Activated naive CD4-positive, alpha-beta T cell treated with anti-CD3 and anti-CD28 coated beads for 36 hours (primary cell): ENCODE data around the gene THADA. TPM values are rescaled to one million over a fixed set of nuclear protein-coding genes. Genes with fewer than 3 reads are reported as not detected.

ENCODE experiments used
- CTCF ChIA-PET: fragments of 350-600 bp; sonication (Branson Sonifier 250); formaldehyde crosslinking; loops from one replicate; lab custom pipeline; 2021; ENCODE audit warnings: antibody characterized with exemption; lab: Charles Lee
- DNase-seq: peaks from one replicate; pipeline ENCODE4 v3.0.0-alpha.2; 2020
- H3K27ac Mint-ChIP-seq: one replicate; pipeline ENCODE4 v1.8.0; 2021; ENCODE audit warnings: mild to moderate bottlenecking, mixed read lengths
- H3K27me3 Mint-ChIP-seq: one replicate; pipeline ENCODE4 v1.8.0; 2021; ENCODE audit warnings: low read depth, mixed read lengths
- H3K36me3 Mint-ChIP-seq: one replicate; pipeline ENCODE4 v1.8.0; 2021; ENCODE audit warnings: low read depth, mixed read lengths
- H3K4me1 Mint-ChIP-seq: one replicate; pipeline ENCODE4 v1.8.0; 2021; ENCODE audit warnings: low read depth, mixed read lengths
- H3K4me3 Mint-ChIP-seq: one replicate; pipeline ENCODE4 v1.8.0; 2021; ENCODE audit warnings: mild to moderate bottlenecking, moderate library complexity, mixed read lengths
- H3K9me3 Mint-ChIP-seq: one replicate; pipeline ENCODE4 v1.8.0; 2021; ENCODE audit warnings: mixed read lengths
- intact Hi-C: fragments of 100-400 bp; cut with micrococcal nuclease; formaldehyde crosslinking; loops from one replicate; pipeline ENCODE4 v1.15.1; 2023
- total RNA-seq, 2 experiments: library from RNA; stranded (reverse); gene quantifications; one replicate each; pipeline ENCODE4 v1.2.3, GENCODE V29; 2021

THADA gene
- total RNA-seq, 2 experiments from 2014 or later = 28.6 to 31.5 TPM

DNA sequence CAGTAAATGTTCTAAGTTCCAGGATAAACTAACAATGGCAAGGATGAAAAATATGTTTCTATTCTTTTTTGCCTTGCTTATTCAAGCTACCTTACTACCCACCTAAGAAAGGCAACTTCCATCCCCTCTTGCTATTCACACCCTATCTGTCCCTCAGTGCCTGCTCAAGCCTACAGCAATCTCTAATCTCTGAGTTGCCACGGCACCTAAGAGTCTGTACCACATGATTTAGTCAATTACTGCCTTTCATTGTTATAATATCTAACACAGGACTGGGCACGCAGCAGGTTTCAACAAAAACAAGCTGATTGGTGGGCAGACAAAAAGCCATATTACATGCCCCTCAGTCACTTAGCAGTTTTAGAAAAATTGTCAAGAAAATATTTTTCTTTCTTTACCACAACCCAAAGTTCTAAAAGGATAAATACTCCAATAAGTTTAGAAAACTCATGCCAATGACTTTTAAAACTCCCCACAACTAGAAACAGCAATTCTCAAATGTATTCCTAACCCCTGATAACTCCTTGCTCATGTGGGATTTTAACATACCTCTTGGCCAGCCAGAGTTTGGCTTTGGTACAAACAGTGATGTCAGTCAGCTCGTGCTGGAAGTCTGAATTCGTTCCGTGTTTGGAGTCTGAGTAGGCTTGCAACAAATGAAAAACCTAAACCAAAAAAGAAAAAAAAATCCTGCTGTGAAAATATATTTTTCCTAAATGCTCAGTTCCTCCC lies 252.1 kb downstream of the THADA start:
- CTCF ChIA-PET = no interaction called here
- intact Hi-C loops = no loop called here
- DNase-seq = no peak
- no peak overlapping the region for H3K27ac Mint-ChIP-seq
- H3K27me3 Mint-ChIP-seq = no peaks in the 10 kb centered on the region
- no peak overlapping the region for H3K4me3 Mint-ChIP-seq
- no peaks in the 10 kb centered on the region for H3K4me1 Mint-ChIP-seq
- H3K36me3 Mint-ChIP-seq = peaks cover 16% of the 10 kb centered on the region
- H3K9me3 Mint-ChIP-seq = no peaks in the 10 kb centered on the region

DNA sequence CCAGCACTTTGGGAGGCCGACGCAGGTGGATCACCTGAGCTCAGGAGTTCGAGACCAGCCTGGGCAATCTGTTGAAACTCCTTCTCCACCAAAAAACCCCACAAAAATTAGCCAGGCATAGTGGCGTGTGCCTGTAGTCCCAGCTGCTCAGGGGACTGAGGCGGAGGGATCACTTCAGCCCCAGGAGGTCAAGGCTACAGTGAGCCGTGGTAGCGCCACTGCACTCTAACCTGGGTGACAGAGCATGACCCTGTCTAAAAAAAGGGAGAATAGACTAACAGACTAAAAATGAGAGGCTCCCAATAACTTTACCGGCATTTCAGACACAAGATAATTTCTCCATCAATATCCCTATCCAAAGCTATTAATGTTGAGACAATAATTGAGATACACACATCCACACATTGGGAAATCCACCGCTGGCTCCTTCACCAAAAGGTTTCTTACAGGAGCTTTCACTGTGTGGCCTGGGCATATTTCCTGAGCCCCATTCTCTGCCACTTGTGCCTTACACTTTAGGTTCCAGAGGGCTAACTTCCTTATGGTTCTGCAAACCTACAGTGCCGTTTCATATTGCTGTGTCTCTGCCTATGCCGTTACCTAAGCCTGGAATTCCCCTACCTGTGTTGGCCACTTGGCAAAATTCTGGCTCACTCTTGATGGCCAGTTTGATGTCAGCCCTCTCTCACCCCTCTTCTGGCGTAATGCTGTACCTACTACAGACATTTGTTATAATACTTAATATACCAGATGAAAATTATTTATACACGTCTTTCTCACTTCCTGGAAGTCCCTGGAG lies 253.7 kb downstream of the THADA start:
- H3K36me3 Mint-ChIP-seq = peaks cover 21% of the 10 kb centered on the region
- H3K27ac Mint-ChIP-seq = no peak overlapping the region
- no peaks in the 10 kb centered on the region for H3K9me3 Mint-ChIP-seq
- no peak overlapping the region for H3K4me3 Mint-ChIP-seq
- intact Hi-C loops = no loop called here
- CTCF ChIA-PET = interaction anchor here (0.5 to 0.7 kb wide), 2 partner anchors 117 to 353 kb away, joined by 3 read pairs; no protein-coding TSS in a partner anchor
- no peaks in the 10 kb centered on the region for H3K27me3 Mint-ChIP-seq
- no peak for DNase-seq
- no peaks in the 10 kb centered on the region for H3K4me1 Mint-ChIP-seq

DNA sequence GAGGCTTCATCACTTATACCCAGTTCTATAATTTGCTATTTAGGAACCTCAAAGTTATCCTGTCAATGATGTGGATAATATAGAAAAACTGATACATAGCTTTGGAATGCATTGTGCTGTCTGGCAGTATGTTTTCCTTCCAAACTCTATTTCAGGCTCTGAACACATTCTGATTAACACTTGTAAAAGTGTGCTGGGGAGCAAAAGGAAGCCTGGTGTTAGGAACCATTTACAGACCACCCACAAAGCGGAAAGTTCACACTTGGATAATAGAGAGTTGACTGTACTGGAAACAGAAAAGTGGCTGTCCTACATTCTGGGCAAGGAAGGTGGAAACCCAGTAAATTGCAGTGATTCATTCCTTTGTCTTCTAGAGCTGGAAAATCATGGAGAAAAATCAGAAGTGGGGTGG lies 254.9 kb downstream of the THADA start:
- CTCF ChIA-PET = interaction anchor here (0.6 to 1.2 kb wide), 2 partner anchors 13 to 453 kb away, joined by 3 read pairs; no protein-coding TSS in a partner anchor
- no peaks in the 10 kb centered on the region for H3K9me3 Mint-ChIP-seq

DNA sequence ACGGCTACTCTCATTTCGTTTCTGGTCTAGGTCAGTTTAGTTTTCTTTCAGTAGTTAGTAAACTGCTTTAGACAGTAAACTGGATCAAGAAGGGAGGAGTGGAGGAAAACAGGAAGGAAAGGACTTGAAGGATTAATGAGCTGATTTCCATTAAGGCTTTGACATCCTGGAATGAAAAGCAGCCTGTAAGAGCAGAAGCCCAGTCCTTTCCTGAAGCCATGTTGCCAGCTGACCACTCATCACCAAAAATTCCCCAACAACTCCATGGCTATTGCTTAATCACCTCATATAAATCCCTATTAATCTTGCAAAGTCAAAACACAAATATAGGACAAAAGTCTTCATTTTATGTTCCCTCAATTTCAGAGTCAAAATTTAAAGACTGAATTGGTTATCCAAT lies 255.8 kb downstream of the THADA start:
- no peak overlapping the region for H3K27ac Mint-ChIP-seq
- no peaks in the 10 kb centered on the region for H3K9me3 Mint-ChIP-seq
- intact Hi-C loops = no loop called here
- H3K4me1 Mint-ChIP-seq = no peaks in the 10 kb centered on the region
- H3K27me3 Mint-ChIP-seq = no peaks in the 10 kb centered on the region
- peaks cover 27% of the 10 kb centered on the region for H3K36me3 Mint-ChIP-seq
- CTCF ChIA-PET = interaction anchor here (1.2 kb wide), 1 partner anchor 12 kb away, joined by 3 read pairs; no protein-coding TSS in a partner anchor
- no peak overlapping the region for H3K4me3 Mint-ChIP-seq
- no peak for DNase-seq

More for the DNA sequence above, 254.9 kb downstream of the THADA start:
- intact Hi-C loops = no loop called here
- peaks cover 23% of the 10 kb centered on the region for H3K36me3 Mint-ChIP-seq
- no peak overlapping the region for H3K4me3 Mint-ChIP-seq
- H3K27ac Mint-ChIP-seq = no peak overlapping the region
- H3K4me1 Mint-ChIP-seq = no peaks in the 10 kb centered on the region
- DNase-seq = no peak
- no peaks in the 10 kb centered on the region for H3K27me3 Mint-ChIP-seq

DNA sequence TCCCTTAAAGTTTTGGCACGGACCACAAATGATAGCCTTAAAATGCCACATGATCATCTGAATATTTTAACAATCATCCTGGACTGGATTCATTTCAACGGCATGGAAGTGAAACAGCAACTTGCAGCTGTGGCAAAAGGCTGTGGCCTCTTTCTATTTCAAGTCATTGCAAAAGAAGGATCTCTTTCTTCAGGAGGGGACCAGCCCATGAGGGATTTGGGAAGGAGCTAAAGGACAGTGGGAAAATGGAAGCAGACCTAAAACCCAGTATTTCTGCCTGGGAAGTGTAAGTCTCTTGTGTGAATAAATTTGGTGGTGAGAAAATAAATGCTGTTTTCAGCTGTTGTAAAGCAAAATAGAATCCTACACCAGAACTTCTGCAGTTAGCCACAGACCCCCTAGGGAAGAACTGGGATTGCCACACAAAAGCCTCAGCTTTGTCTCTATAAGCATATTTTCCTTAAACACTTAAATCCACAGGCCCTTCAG lies 262.1 kb downstream of the THADA start:
- Mint-ChIP-seq H3K4me3 (no peak overlapping the region), H3K27ac (no peak overlapping the region), H3K36me3 (peaks cover 26% of the 10 kb centered on the region), H3K27me3 (no peaks in the 10 kb centered on the region), H3K9me3 (no peaks in the 10 kb centered on the region), H3K4me1 (no peaks in the 10 kb centered on the region)
- no peak for DNase-seq
- CTCF ChIA-PET = no interaction called here
- intact Hi-C loops = no loop called here

DNA sequence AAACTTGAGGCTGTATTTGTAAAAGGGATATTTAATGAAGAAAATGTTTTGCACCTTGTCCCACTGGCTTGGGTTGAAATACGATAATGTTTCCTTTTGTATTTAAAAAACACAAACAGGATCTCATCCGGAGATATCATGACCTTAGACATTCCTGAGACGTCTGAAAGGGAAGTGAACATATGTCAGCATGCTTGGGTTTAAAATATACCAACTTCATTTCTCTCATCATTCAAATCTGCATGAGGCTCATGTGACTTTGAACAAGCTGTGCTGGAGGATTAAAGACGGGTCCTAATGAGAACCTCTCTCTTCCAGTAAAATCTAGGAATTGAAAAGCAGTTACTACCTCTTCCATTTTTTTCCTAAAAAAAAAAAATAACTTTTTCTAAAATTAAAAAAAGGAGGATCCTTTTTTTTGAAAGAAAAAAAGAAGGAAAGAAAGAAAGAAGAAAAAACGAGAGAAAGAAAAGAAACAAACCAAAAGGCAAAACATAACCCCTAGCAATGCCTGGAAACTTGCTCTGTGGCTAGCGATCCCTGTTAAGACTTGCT lies 262.7 kb downstream of the THADA start:
- Mint-ChIP-seq H3K4me1 (no peaks in the 10 kb centered on the region), H3K27ac (no peak overlapping the region), H3K4me3 (no peak overlapping the region), H3K9me3 (no peaks in the 10 kb centered on the region), H3K27me3 (no peaks in the 10 kb centered on the region), H3K36me3 (peaks cover 22% of the 10 kb centered on the region)
- DNase-seq = no peak
- intact Hi-C loops = no loop called here
- CTCF ChIA-PET = no interaction called here

DNA sequence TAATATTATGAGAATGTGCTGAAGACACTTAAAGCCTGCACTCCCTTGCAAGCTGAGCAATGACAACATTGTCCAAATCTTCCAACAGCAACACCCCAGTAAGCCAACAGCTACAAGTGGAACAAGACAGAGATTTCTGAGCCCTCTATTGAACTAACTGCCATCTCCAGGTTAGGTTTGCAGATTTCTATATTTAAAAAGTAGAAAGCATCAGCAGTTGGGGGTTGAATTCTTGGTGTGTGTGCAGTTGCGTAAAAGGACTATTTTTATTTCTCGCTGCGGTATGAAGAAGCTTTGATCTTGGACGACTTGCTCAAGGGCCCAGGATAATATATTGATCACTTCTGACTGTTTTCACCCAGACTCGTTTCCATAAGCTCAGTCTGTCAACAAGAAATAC lies 263.2 kb downstream of the THADA start:
- DNase-seq = no peak
- Mint-ChIP-seq H3K27me3 (no peaks in the 10 kb centered on the region), H3K36me3 (peaks cover 21% of the 10 kb centered on the region), H3K9me3 (no peaks in the 10 kb centered on the region), H3K4me1 (no peaks in the 10 kb centered on the region), H3K27ac (no peak overlapping the region), H3K4me3 (no peak overlapping the region)
- intact Hi-C loops = no loop called here
- CTCF ChIA-PET = interaction anchor here (1.1 kb wide), 1 partner anchor 300 kb away, joined by 3 read pairs; no protein-coding TSS in a partner anchor

DNA sequence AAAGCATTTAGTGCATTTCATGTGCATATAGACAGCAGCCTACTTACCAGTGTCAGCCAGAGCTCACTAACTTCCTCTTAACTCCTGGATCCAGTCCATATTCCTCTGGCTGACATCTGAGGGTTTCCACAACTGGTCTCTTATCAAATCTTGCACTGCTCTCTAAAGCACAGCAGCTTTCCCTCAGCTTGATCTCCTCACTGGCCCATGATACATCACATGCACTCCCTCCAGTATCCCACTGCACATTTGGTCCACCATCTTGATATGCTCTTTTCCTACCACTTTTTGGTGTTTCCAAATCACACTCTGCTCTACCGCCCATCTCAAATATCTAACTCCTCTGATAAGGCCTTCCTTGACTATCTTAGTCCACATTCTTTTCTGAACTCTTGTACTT lies 264.4 kb downstream of the THADA start:
- H3K27ac Mint-ChIP-seq = no peak overlapping the region

DNA sequence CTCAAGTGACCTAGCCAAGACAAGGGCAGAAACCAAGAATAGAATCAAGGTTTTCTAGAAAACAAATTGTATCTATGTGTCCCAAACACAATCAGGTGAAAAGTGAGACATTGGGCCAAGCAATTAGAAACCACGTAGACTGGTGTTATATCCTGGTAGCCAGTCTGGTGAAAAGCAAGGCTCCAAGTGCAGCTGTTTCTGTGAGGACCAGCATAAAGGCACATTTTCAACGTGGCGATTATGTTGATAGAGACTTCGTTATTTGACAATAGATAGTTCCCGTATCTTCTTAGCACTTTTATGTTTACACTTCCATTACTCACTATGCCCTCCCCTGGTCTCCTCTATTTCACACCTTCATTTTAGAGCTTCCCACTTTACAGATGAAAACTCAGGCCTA lies 266.2 kb downstream of the THADA start:
- CTCF ChIA-PET = no interaction called here
- no peaks in the 10 kb centered on the region for H3K9me3 Mint-ChIP-seq
- intact Hi-C loops = no loop called here

More for the DNA sequence above, 264.4 kb downstream of the THADA start:
- DNase-seq = no peak
- no peaks in the 10 kb centered on the region for H3K4me1 Mint-ChIP-seq
- H3K4me3 Mint-ChIP-seq = no peak overlapping the region
- peaks cover 21% of the 10 kb centered on the region for H3K36me3 Mint-ChIP-seq
- no peaks in the 10 kb centered on the region for H3K9me3 Mint-ChIP-seq
- no peaks in the 10 kb centered on the region for H3K27me3 Mint-ChIP-seq
- intact Hi-C loops = no loop called here
- CTCF ChIA-PET = interaction anchor here (1.1 kb wide), 1 partner anchor 299 kb away, joined by 3 read pairs; no protein-coding TSS in a partner anchor

DNA sequence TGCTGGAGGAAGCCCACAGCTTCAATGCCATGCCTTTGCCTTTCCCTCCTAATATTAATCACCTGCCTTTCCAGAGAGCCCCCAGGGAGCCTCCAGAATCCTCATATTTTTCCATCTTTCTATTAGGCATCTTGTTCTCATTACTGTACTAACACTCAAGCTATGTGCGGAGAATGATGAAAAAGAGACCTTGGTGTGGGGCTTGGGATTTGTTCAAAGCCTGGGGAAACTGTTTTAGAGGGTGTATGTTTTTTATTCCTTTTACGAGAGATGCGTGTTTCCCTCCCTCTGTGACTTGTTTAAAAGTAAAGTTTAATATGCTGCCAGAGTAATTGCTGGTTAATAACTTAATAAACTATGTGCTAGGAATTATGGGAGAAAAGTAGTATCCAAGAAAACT lies 267.0 kb downstream of the THADA start:
- no peak overlapping the region for H3K4me3 Mint-ChIP-seq
- H3K27me3 Mint-ChIP-seq = no peaks in the 10 kb centered on the region
- CTCF ChIA-PET = interaction anchor here (1.2 kb wide), 1 partner anchor 11 kb away, joined by 3 read pairs; no protein-coding TSS in a partner anchor
- intact Hi-C loops = no loop called here
- no peak for DNase-seq
- H3K9me3 Mint-ChIP-seq = no peaks in the 10 kb centered on the region
- H3K36me3 Mint-ChIP-seq = peaks cover 18% of the 10 kb centered on the region
- no peaks in the 10 kb centered on the region for H3K4me1 Mint-ChIP-seq
- H3K27ac Mint-ChIP-seq = no peak overlapping the region

More for the DNA sequence above, 266.2 kb downstream of the THADA start:
- DNase-seq = no peak
- Mint-ChIP-seq H3K27ac (no peak overlapping the region), H3K36me3 (peaks cover 21% of the 10 kb centered on the region), H3K4me1 (no peaks in the 10 kb centered on the region), H3K4me3 (no peak overlapping the region), H3K27me3 (no peaks in the 10 kb centered on the region)

DNA sequence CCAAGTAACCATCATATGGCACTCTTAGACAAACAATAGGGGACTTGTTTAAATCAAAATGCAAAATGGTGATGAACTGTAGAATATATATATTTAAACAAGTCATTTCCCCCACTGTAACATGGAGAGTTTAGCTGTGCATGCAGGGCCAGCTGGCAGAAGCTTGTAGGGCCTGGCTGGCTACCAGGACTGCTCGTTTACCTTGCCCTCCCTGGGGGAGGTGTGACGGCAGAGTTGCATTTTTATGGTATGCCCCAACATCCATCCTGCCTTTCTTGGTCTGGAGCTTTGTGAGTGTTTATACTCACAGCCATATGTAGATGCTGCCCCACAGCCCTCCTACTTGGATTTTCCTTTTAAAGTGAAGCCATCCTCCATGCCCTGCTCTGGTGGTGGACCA lies 267.7 kb downstream of the THADA start:
- H3K27me3 Mint-ChIP-seq = no peaks in the 10 kb centered on the region
- no peak for DNase-seq
- intact Hi-C loops = no loop called here
- CTCF ChIA-PET = interaction anchor here (1.2 kb wide), 1 partner anchor 12 kb away, joined by 3 read pairs; no protein-coding TSS in a partner anchor
- H3K4me3 Mint-ChIP-seq = no peak overlapping the region
- H3K9me3 Mint-ChIP-seq = no peaks in the 10 kb centered on the region
- no peak overlapping the region for H3K27ac Mint-ChIP-seq
- H3K4me1 Mint-ChIP-seq = no peaks in the 10 kb centered on the region
- peaks cover 20% of the 10 kb centered on the region for H3K36me3 Mint-ChIP-seq

DNA sequence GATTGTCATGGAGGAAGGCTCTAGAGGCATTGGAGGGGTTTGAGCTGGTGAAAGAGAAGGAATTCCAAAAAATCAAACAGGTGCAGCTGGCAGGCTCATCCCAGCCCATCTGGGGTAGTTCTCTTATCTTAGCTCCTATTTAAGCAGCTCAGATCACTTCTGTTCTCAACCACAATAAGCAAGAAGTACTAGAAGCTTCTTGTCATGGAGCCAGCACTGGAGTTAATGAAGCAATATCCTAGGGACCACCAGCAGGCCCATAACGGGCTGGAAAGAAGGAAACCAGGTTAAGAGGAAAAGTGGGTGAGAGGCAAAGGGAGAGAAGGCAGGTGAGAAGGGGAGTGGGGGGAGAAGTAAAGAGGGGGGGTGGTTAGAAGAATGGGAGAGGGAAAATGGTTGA lies 268.7 kb downstream of the THADA start:
- CTCF ChIA-PET = interaction anchor here (0.6 to 0.7 kb wide), 2 partner anchors 123 to 200 kb away, joined by 3 to 5 read pairs; no protein-coding TSS in a partner anchor
- DNase-seq = no peak
- peaks cover 11% of the 10 kb centered on the region for H3K36me3 Mint-ChIP-seq
- H3K27me3 Mint-ChIP-seq = no peaks in the 10 kb centered on the region
- H3K27ac Mint-ChIP-seq = no peak overlapping the region
- intact Hi-C loops = no loop called here
- no peaks in the 10 kb centered on the region for H3K9me3 Mint-ChIP-seq
- H3K4me3 Mint-ChIP-seq = no peak overlapping the region
- H3K4me1 Mint-ChIP-seq = no peaks in the 10 kb centered on the region
